PC-3 (cell line): Measurements from ENCODE around the gene TMEM223. TPM values are rescaled to one million over a fixed set of nuclear protein-coding genes. Genes with fewer than 3 reads are reported as not detected.

Source experiments
- ATAC-seq: fragments of 200-7000 bp; cut with Tn5 transposase; 2 replicates; pipeline ENCODE4 v1.9.1; 2020; ENCODE audit warnings: mild to moderate bottlenecking, moderate library complexity
- BruUV-seq: library from RNA; stranded (reverse); fragments of 400-500 nt; replicated peaks from 2 replicates; lab custom pipeline; 2021; lab: Mats Ljungman, UMichigan
- CTCF ChIA-PET: fragments of 300-600 bp; sonication (Branson Sonifier 250); formaldehyde crosslinking; loops from one replicate; lab custom pipeline; 2022; ENCODE audit warnings: antibody characterized with exemption; lab: Charles Lee
- POLR2A ChIA-PET: fragments of 300-600 bp; sonication (Branson Sonifier 250); formaldehyde crosslinking; loops from one replicate; lab custom pipeline; 2022; ENCODE audit warnings: antibody characterized with exemption; ENCODE audit not compliant: unreplicated experiment; lab: Charles Lee
- DNase-seq: peaks from one replicate; pipeline ENCODE4 v3.0.0-alpha.2; 2015
- H2AFZ ChIP-seq: fragments of 300-600 bp; sonication (generic); 2 replicates; pipeline ENCODE4 v1.6.0; 2016; ENCODE audit warnings: antibody characterized with exemption, low read length
- H3F3A ChIP-seq: fragments of 300-600 bp; sonication (generic); one replicate; pipeline ENCODE4 v1.6.0; 2017; ENCODE audit warnings: antibody characterized with exemption, low read length, control low read depth, mild to moderate bottlenecking; ENCODE audit not compliant: unreplicated experiment
- H3K27ac ChIP-seq: fragments of 300-600 bp; sonication (generic); 2 replicates; pipeline ENCODE4 v1.5.1; 2016; ENCODE audit warnings: mild to moderate bottlenecking, low read length
- H3K27me3 ChIP-seq: fragments of 300-600 bp; sonication (generic); 2 replicates; pipeline ENCODE4 v1.6.1; 2016; ENCODE audit warnings: low read length, mixed read lengths
- H3K36me3 ChIP-seq: fragments of 300-600 bp; sonication (generic); 2 replicates; pipeline ENCODE4 v1.6.1; 2016; ENCODE audit warnings: low read depth, mixed run types, low read length, mixed read lengths
- H3K4me1 ChIP-seq: fragments of 300-600 bp; sonication (generic); 2 replicates; pipeline ENCODE4 v1.5.1; 2016; ENCODE audit warnings: low read length; ENCODE audit not compliant: insufficient read depth
- H3K4me2 ChIP-seq: fragments of 300-600 bp; sonication (generic); 2 replicates; pipeline ENCODE4 v1.6.0; 2016; ENCODE audit warnings: low read length
- H3K4me3 ChIP-seq: fragments of 300-600 bp; sonication (generic); 2 replicates; pipeline ENCODE4 v1.5.1; 2016; ENCODE audit warnings: mild to moderate bottlenecking, low read length, mixed read lengths
- H3K79me2 ChIP-seq: fragments of 300-600 bp; sonication (generic); 2 replicates; pipeline ENCODE4 v1.6.1; 2017; ENCODE audit warnings: low read length, mixed read lengths
- H3K9ac ChIP-seq: fragments of 300-600 bp; sonication (generic); 2 replicates; pipeline ENCODE4 v1.6.0; 2016; ENCODE audit warnings: mild to moderate bottlenecking, low read length
- H3K9me2 ChIP-seq: fragments of 300-600 bp; sonication (generic); replicated peaks from 2 replicates; pipeline ENCODE4 v1.6.1; 2016; ENCODE audit warnings: mixed run types, low read length, mixed read lengths
- H3K9me3 ChIP-seq: fragments of 300-600 bp; sonication (generic); 2 replicates; pipeline ENCODE4 v1.6.1; 2016; ENCODE audit warnings: low read length, mixed read lengths
- H4K20me1 ChIP-seq: fragments of 300-600 bp; sonication (generic); 2 replicates; pipeline ENCODE4 v1.6.1; 2016; ENCODE audit warnings: low read length, mixed read lengths
- EZH2 ChIP-seq: fragments of 300-600 bp; sonication (generic); IDR thresholded peaks from one replicate; pipeline ENCODE4 v1.6.1; 2017; ENCODE audit warnings: antibody characterized with exemption, mild to moderate bottlenecking, low read length; ENCODE audit not compliant: unreplicated experiment
- EZH2phosphoT487 ChIP-seq: fragments of 300-600 bp; sonication (generic); IDR thresholded peaks from 2 replicates; pipeline ENCODE4 v1.6.1; 2018; ENCODE audit warnings: mild to moderate bottlenecking, antibody characterized with exemption, low read length, borderline replicate concordance
- intact Hi-C: fragments of 100-400 bp; cut with micrococcal nuclease; formaldehyde crosslinking; loops from 2 replicates; pipeline ENCODE4 v1.9.0; 2023
- total RNA-seq: library from RNA; depleted of rRNA; stranded (reverse); fragments of >200 nt; gene quantifications from 2 replicates; pipeline ENCODE4 v1.2.3, GENCODE V29; 2014
- TF ChIP-seq, protein P1 (sequence below): fragments of 300-600 bp; sonication (generic); conservative IDR thresholded peaks from 2 replicates; pipeline ENCODE4 v1.5.1; 2017; ENCODE audit warnings: antibody characterized with exemption, low read depth, mild to moderate bottlenecking, low read length

TMEM223 gene
- total RNA-seq, 1 experiment from 2014 or later, result 37.5 TPM

DNA sequence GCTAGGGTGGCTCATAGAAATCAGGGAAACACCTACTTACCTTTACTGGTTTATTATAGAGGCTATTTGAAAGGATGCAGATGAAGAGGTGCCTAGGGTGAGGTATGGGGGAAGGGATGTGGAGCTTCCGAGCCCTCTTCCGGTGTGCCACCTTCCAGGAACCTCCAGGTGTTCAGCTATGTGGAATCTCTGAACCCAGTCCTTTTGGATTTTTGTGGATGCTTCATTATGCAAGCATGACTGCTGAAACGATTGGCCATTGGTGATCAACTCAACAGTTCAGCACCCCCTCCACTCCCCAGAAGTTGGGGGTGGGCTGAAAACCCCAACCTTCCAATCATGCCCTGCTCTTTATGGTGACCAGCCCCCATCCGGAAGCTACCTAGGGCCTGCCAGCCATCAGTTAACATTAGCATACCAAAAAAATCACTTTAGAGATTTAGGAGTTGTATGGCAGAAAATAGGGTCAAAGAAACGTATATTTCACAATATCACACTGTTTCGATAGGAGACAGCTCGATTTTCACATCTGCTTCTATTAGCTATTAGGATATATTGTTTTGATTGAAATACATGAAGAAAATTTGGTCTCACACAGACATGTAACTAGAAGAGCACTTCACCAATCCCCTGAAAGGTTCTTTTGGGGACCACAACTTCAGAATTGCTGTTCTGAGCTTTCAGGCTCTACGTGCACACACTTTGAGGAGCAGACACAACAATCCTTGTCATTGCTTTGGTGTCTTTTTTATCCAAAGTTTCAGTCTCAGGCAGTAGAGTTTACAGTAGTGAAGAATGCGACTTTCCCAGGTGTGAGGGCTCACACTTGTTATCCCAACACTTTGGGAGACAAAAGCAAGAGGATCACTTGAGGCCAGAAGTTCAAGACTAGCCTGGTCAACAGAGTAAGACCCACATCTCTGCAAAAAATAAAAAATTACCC, 33.7 kb downstream of the TMEM223 start:
- intact Hi-C loops, result no loop called here
- CTCF ChIA-PET, result no interaction called here

DNA sequence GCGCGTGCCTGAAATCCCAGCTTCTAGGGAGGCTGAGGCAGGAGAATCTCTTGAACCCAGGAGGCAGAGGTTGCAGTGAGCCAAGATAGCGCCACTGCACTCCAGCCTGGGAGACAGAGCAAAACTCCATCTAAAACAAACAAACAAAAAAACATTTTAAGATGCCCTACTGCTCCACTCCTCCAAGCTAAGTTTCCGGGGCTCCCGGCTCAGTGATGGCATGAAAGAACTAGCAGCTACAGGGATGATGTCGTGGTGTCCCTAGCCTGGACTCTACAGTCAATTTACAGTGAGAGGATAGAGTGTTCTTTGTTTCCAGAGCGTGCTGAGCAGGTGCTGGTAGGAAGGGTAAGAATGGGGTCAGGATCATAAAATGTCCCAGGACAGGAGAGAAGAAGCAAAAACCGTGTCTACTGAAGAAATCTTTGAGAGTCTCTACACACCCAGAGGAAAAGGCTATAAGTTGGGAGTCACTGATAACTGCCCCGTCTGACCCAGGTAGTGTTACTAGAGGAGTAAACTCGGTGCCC, 36.7 kb downstream of the TMEM223 start:
- H3K4me3 ChIP-seq, result no peak overlapping the region
- DNase-seq (no peak), ATAC-seq (no peak)
- no peaks in the 10 kb centered on the region for H3K9me3 ChIP-seq
- no peaks in the 10 kb centered on the region for H4K20me1 ChIP-seq
- intact Hi-C loops, result no loop called here
- ChIA-PET CTCF (no interaction called here), POLR2A (no interaction called here)
- no peak overlapping the region for H3K27ac ChIP-seq
- no peak overlapping the region for H3K9ac ChIP-seq
- BruUV-seq, result no TSS peak
- H3K4me1 ChIP-seq, result peaks cover 16% of the 10 kb centered on the region
- TF ChIP-seq, protein P1, sequence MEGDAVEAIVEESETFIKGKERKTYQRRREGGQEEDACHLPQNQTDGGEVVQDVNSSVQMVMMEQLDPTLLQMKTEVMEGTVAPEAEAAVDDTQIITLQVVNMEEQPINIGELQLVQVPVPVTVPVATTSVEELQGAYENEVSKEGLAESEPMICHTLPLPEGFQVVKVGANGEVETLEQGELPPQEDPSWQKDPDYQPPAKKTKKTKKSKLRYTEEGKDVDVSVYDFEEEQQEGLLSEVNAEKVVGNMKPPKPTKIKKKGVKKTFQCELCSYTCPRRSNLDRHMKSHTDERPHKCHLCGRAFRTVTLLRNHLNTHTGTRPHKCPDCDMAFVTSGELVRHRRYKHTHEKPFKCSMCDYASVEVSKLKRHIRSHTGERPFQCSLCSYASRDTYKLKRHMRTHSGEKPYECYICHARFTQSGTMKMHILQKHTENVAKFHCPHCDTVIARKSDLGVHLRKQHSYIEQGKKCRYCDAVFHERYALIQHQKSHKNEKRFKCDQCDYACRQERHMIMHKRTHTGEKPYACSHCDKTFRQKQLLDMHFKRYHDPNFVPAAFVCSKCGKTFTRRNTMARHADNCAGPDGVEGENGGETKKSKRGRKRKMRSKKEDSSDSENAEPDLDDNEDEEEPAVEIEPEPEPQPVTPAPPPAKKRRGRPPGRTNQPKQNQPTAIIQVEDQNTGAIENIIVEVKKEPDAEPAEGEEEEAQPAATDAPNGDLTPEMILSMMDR, result no peak
- no peak for TF ChIP-seq EZH2
- no peak for TF ChIP-seq EZH2phosphoT487
- peaks cover 10% of the 10 kb centered on the region; the same call in 1 of the 2 replicates for H3K79me2 ChIP-seq
- no peaks in the 10 kb centered on the region for H3K9me2 ChIP-seq
- no peaks in the 10 kb centered on the region for H3F3A ChIP-seq
- no peak overlapping the region for H3K4me2 ChIP-seq
- no peaks in the 10 kb centered on the region for H3K36me3 ChIP-seq
- H3K27me3 ChIP-seq, result no peaks in the 10 kb centered on the region
- H2AFZ ChIP-seq, result no peak overlapping the region

More for the DNA sequence above, 33.7 kb downstream of the TMEM223 start:
- H3K4me3 ChIP-seq, result no peak overlapping the region
- BruUV-seq, result no TSS peak
- no peak overlapping the region for H3K9ac ChIP-seq
- 0 out of 2 replicates have a peak, but pooled peaks cover 3% of the 10 kb centered on the region for H3K36me3 ChIP-seq
- H3K9me3 ChIP-seq, result no peaks in the 10 kb centered on the region
- no peaks in the 10 kb centered on the region for H3K9me2 ChIP-seq
- no peak overlapping the region for H3K27ac ChIP-seq
- H3K4me2 ChIP-seq, result no peak overlapping the region
- peaks cover 23% of the 10 kb centered on the region for H3K4me1 ChIP-seq
- H3K79me2 ChIP-seq, result peaks cover 20% of the 10 kb centered on the region
- no peaks in the 10 kb centered on the region for H4K20me1 ChIP-seq
- H2AFZ ChIP-seq, result no peak overlapping the region
- TF ChIP-seq, protein P1, result no peak
- TF ChIP-seq EZH2, result no peak
- TF ChIP-seq EZH2phosphoT487, result no peak
- DNase-seq (no peak), ATAC-seq (no peak)
- no peaks in the 10 kb centered on the region for H3K27me3 ChIP-seq
- no peaks in the 10 kb centered on the region for H3F3A ChIP-seq
- POLR2A ChIA-PET, result no interaction called here
